SU-DHL-6 (cell line): ENCODE measurements around the gene STK35.

Experiments used
- H2AFZ ChIP-seq: fragments of 200-600 bp; sonication (generic); 2 replicates; pipeline ENCODE4 v1.6.1; 2014; ENCODE audit warnings: low read depth, mild to moderate bottlenecking, moderate library complexity, mixed read lengths, antibody characterized with exemption, low read length; ENCODE audit not compliant: severe bottlenecking
- H3F3A ChIP-seq: fragments of 200-600 bp; shearing (Covaris generic); 2 replicates; pipeline ENCODE4 v1.6.0; 2016; ENCODE audit warnings: antibody characterized with exemption, mild to moderate bottlenecking; ENCODE audit not compliant: insufficient read depth
- H3K27ac ChIP-seq: fragments of 200-600 bp; sonication (generic); 2 replicates; pipeline ENCODE4 v1.5.1; 2016; ENCODE audit warnings: low read depth, mild to moderate bottlenecking, low read length, moderate library complexity, mixed read lengths
- H3K27me3 ChIP-seq: fragments of 200-600 bp; sonication (generic), shearing (Covaris generic); 2 replicates; pipeline ENCODE4 v1.6.0; 2014; ENCODE audit warnings: mild to moderate bottlenecking, low read length
- H3K36me3 ChIP-seq: fragments of 200-600 bp; sonication (generic); 2 replicates; pipeline ENCODE4 v1.6.1; 2014; ENCODE audit warnings: mild to moderate bottlenecking, low read length, mixed read lengths
- H3K4me2 ChIP-seq: fragments of 300-600, 200-600 bp; shearing (Covaris generic), sonication (generic); 2 replicates; pipeline ENCODE4 v1.6.0; 2014; ENCODE audit warnings: low read length, low read depth, mild to moderate bottlenecking; ENCODE audit not compliant: poor library complexity, severe bottlenecking
- H3K4me3 ChIP-seq: fragments of 200-600 bp; sonication (generic); 2 replicates; pipeline ENCODE4 v1.5.1; 2014; ENCODE audit warnings: antibody characterized with exemption, low read length, mild to moderate bottlenecking, mixed read lengths; ENCODE audit not compliant: insufficient read depth, poor library complexity, severe bottlenecking
- H3K79me2 ChIP-seq: fragments of 200-600 bp; sonication (generic); 2 replicates; pipeline ENCODE4 v1.6.1; 2014; ENCODE audit warnings: mild to moderate bottlenecking, low read length, moderate library complexity; ENCODE audit not compliant: insufficient read depth
- H3K9ac ChIP-seq: fragments of 200-600 bp; sonication (generic); 2 replicates; pipeline ENCODE4 v1.7.0; 2014; ENCODE audit warnings: mild to moderate bottlenecking, low read length
- H3K9me2 ChIP-seq: fragments of 200-600 bp; sonication (generic); replicated peaks from 2 replicates; pipeline ENCODE4 v1.6.1; 2014; ENCODE audit warnings: low read length; ENCODE audit not compliant: insufficient read depth
- H3K9me3 ChIP-seq: fragments of 200-600 bp; sonication (generic); 2 replicates; pipeline ENCODE4 v1.6.1; 2014; ENCODE audit warnings: low read length, mixed read lengths; ENCODE audit not compliant: insufficient read depth
- H4K20me1 ChIP-seq: fragments of 200-600 bp; sonication (generic); 2 replicates; pipeline ENCODE4 v1.6.1; 2014; ENCODE audit warnings: low read depth, mild to moderate bottlenecking, antibody characterized with exemption, low read length, moderate library complexity, mixed read lengths
- EZH2phosphoT487 ChIP-seq: fragments of 200-600 bp; sonication (generic), shearing (Covaris generic); conservative IDR thresholded peaks from 2 replicates; pipeline ENCODE4 v1.6.1; 2018; ENCODE audit warnings: mild to moderate bottlenecking, antibody characterized with exemption, low read length, moderate library complexity, mixed read lengths
- TF ChIP-seq, protein P1 (sequence below): fragments of 200-600 bp; sonication (generic); IDR thresholded peaks from one replicate; pipeline ENCODE4 v1.5.1; 2017; ENCODE audit warnings: antibody characterized with exemption, mild to moderate bottlenecking, low read length, moderate library complexity; ENCODE audit not compliant: insufficient read depth, poor library complexity, severe bottlenecking

Gene STK35

DNA sequence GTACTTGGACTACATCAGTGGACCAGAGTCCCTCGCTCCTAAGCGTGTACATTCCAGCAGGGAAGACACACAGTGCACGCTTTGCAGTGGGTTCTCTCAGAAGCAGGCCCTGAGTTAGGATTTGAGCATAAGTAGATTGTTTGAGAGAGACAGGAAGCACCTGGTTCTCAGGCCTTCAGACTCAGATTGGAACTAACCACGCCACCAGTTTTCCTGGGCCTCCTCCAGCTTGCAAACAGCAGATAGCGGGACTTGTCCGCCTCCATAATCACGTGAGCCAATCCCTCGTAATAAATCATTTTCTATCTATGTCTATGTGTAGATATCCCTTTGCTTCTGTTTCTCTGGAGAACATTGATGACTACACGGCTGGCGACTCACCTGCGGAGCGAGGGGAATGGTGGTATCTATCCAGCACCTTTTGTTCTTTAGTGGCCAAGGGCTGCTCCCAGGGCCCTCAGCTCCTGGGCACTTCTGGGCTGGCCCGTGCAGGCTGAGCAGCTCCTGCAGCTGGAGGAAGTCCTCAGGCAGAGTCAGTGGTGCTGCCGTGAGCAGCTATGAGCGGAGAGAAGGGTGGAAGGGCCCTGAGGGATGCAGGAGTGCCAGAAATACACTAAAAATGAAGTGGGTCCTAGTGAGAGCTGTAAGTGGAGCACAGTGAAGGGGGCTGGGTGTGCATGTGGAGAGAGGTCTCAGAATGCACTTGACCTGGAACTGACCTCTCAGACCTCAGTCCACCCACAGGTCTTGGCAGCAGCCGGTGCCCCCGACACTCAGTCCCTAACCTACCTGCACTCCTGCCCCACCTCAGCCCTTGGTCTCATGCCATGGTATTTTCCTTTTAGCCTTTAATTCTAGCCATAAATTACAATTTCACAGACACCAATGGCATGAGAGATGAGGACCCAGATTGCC, 76.9 kb downstream of the STK35 start:
- Histone ChIP-seq H3K9ac (no peak overlapping the region), H3K36me3 (no peaks in the 10 kb centered on the region), H3F3A (no peaks in the 10 kb centered on the region), H3K4me3 (no peak overlapping the region), H3K9me2 (no peaks in the 10 kb centered on the region), H3K79me2 (no peaks in the 10 kb centered on the region), H3K9me3 (no peaks in the 10 kb centered on the region), H3K4me2 (no peak overlapping the region), H2AFZ (no peak overlapping the region), H4K20me1 (no peaks in the 10 kb centered on the region), H3K27me3 (no peaks in the 10 kb centered on the region), H3K27ac (no peak overlapping the region)
- TF ChIP-seq, protein P1, sequence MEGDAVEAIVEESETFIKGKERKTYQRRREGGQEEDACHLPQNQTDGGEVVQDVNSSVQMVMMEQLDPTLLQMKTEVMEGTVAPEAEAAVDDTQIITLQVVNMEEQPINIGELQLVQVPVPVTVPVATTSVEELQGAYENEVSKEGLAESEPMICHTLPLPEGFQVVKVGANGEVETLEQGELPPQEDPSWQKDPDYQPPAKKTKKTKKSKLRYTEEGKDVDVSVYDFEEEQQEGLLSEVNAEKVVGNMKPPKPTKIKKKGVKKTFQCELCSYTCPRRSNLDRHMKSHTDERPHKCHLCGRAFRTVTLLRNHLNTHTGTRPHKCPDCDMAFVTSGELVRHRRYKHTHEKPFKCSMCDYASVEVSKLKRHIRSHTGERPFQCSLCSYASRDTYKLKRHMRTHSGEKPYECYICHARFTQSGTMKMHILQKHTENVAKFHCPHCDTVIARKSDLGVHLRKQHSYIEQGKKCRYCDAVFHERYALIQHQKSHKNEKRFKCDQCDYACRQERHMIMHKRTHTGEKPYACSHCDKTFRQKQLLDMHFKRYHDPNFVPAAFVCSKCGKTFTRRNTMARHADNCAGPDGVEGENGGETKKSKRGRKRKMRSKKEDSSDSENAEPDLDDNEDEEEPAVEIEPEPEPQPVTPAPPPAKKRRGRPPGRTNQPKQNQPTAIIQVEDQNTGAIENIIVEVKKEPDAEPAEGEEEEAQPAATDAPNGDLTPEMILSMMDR: no peak
- TF ChIP-seq EZH2phosphoT487: no peak

DNA sequence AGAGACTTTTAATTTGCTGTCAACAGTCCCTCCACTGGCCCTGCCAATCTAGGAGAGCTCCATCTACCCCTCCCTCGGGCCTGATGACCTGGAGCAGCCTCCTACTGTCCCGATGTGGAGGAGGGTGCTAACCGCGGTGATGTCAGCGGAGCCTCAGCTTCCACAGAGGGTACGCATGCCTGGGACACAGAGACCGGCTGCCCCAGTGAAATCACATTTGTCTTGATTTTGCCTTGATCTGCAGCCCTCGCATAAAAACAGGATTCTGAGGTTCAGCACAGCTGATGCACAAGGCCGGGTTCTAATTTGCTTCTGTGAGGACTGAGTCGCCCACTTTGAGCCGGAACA, 77.6 kb downstream of the STK35 start:
- Histone ChIP-seq H3K9me2 (no peaks in the 10 kb centered on the region), H3K9me3 (no peaks in the 10 kb centered on the region), H3K4me3 (no peak overlapping the region), H2AFZ (no peak overlapping the region), H3K4me2 (no peak overlapping the region), H3K27ac (no peak overlapping the region), H3K79me2 (no peaks in the 10 kb centered on the region), H3K27me3 (no peaks in the 10 kb centered on the region), H3K9ac (no peak overlapping the region), H3K36me3 (no peaks in the 10 kb centered on the region), H3F3A (no peaks in the 10 kb centered on the region), H4K20me1 (no peaks in the 10 kb centered on the region)
- TF ChIP-seq EZH2phosphoT487: no peak
- TF ChIP-seq, protein P1: no peak

DNA sequence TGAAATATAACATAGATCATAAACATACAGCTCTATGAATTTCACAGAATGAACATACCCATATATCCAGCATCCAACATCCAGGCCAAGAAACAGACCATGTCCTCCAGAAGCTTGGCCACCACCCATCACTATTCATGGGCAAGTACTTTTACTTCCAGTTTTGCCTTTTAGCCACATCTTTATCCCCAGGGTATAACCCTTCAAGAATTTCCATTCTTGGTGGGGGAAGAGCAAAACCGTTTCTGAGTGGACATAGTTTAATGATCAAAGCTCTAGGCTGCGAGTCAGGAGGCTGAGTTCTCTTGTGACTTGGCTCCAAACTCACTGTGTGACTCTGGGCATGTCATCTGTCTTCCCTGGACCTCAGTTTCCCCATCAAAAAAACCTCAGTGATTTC, 78.3 kb downstream of the STK35 start:
- H3K36me3 ChIP-seq: no peaks in the 10 kb centered on the region
- no peaks in the 10 kb centered on the region for H3K9me2 ChIP-seq
- H2AFZ ChIP-seq: no peak overlapping the region
- H3K79me2 ChIP-seq: no peaks in the 10 kb centered on the region
- no peaks in the 10 kb centered on the region for H3F3A ChIP-seq
- H4K20me1 ChIP-seq: no peaks in the 10 kb centered on the region
- H3K9ac ChIP-seq: no peak overlapping the region
- H3K4me2 ChIP-seq: no peak overlapping the region
- H3K4me3 ChIP-seq: no peak overlapping the region
- no peaks in the 10 kb centered on the region for H3K9me3 ChIP-seq
- TF ChIP-seq, protein P1: no peak
- no peak for TF ChIP-seq EZH2phosphoT487
- H3K27ac ChIP-seq: no peak overlapping the region
- H3K27me3 ChIP-seq: no peaks in the 10 kb centered on the region
